ENCODE results near the gene RNU6-1.

The RNU6-1 gene

GRCh38 chr15:67825881-67826716 lies 13.7 kb downstream of the RNU6-1 start:
- Histone ChIP-seq H3K36me3 (no peaks in the 10 kb centered on the region), H3K4me1 (no peaks in the 10 kb centered on the region), H3K9me3 (no peaks in the 10 kb centered on the region), H3K27me3 (peaks cover 100% of the 10 kb centered on the region), H3K4me3 (ENCODE audit: low read depth, low read length) (no peak overlapping the region)
- DNase-seq, result no peak
- TF ChIP-seq, protein P1, sequence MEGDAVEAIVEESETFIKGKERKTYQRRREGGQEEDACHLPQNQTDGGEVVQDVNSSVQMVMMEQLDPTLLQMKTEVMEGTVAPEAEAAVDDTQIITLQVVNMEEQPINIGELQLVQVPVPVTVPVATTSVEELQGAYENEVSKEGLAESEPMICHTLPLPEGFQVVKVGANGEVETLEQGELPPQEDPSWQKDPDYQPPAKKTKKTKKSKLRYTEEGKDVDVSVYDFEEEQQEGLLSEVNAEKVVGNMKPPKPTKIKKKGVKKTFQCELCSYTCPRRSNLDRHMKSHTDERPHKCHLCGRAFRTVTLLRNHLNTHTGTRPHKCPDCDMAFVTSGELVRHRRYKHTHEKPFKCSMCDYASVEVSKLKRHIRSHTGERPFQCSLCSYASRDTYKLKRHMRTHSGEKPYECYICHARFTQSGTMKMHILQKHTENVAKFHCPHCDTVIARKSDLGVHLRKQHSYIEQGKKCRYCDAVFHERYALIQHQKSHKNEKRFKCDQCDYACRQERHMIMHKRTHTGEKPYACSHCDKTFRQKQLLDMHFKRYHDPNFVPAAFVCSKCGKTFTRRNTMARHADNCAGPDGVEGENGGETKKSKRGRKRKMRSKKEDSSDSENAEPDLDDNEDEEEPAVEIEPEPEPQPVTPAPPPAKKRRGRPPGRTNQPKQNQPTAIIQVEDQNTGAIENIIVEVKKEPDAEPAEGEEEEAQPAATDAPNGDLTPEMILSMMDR (IDR thresholded peaks at IDR 0.05; ENCODE audit: low read depth, low read length), result no peak

DNA sequence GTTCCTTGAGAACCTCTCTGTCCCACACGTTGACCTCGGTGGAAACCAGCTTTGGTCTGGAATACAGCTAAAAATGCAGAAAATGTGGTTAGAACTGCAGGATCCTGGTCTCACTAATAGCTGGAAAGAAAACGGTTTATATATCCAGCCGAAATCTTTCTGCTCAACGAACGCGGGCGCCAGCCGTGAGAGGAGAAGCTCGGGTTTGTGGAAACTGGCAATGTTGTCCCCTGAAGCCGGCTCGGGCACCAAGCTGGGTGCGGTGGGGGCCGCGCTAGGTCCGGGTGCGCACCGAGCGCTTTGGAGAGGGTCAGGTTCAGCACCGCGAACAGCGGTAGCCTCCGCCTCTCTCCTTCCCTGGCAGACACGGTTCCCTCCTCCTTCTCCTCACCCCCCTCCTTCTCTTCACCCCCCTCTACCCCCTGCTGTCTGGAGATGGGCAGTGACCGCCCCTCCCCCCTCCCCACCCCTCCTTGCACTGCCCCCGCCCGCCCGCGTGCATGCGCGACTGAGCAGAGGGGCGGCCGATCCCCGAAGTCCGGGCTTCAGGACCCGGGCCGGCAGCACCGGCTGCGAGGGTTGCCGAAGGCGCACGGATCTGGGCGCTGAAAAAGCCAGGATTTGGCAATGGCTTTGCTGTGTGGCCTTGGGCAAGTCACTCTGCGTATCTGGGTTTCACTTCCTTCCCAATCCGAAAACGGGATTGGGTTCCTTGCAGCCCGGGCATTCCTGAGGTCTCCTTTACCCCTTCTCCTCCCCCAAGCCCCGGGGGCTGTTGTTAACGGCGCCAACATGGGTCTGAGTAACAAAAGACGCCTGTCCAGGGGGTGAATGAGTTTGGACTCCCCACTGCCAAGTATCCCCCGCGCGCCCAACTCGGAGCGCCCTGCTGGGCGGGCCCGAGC lies 14.6 kb downstream of the RNU6-1 start, which contains the start of gene SKOR1:
TSS of gene SKOR1 (plus strand) at position 534 of the 905 bp plus-strand sequence. CDS start at position 628, 94 bp downstream.
- no peak for DNase-seq
- Histone ChIP-seq H3K9me3 (no peaks in the 10 kb centered on the region), H3K4me1 (no peaks in the 10 kb centered on the region), H3K4me3 (ENCODE audit: low read depth, low read length) (no peak within 1 kb of the TSS), H3K27me3 (peaks cover 100% of the 10 kb centered on the region), H3K36me3 (no peaks in the 10 kb centered on the region)
- TF ChIP-seq, protein P1 (IDR thresholded peaks at IDR 0.05; ENCODE audit: low read depth, low read length), result no peak

GRCh38 chr15:67824197-67824968 lies 15.5 kb downstream of the RNU6-1 start:
- Histone ChIP-seq H3K27me3 (peaks cover 100% of the 10 kb centered on the region), H3K9me3 (no peaks in the 10 kb centered on the region), H3K36me3 (no peaks in the 10 kb centered on the region), H3K4me1 (no peaks in the 10 kb centered on the region), H3K4me3 (ENCODE audit: low read depth, low read length) (peak overlapping the region; percentile 32; the same call in 1 of the 2 replicates)
- TF ChIP-seq, protein P1 (IDR thresholded peaks at IDR 0.05; ENCODE audit: low read depth, low read length), result no peak
- no peak for DNase-seq

GRCh38 chr15:67823314-67824196 lies 16.3 kb downstream of the RNU6-1 start:
- Histone ChIP-seq H3K27me3 (peaks cover 96% of the 10 kb centered on the region), H3K4me3 (ENCODE audit: low read depth, low read length) (peak overlapping the region; percentile 32)

More at GRCh38 chr15:67823314-67824196, 16.3 kb downstream of the RNU6-1 start:
- no peak for DNase-seq
- TF ChIP-seq, protein P1 (IDR thresholded peaks at IDR 0.05; ENCODE audit: low read depth, low read length), result peak; percentile 10; the same call in 1 of the 2 replicates
- Histone ChIP-seq H3K4me1 (no peaks in the 10 kb centered on the region), H3K9me3 (no peaks in the 10 kb centered on the region), H3K36me3 (no peaks in the 10 kb centered on the region)

All from BE2C (cell line).